Mesenchymal stem cell (in vitro differentiated cells and primary cell): ENCODE measurements around the gene ITGA11.

Source experiments
- DNase-seq: peaks from one replicate; pipeline ENCODE4 v3.0.0-alpha.2; 2013
- H2AFZ ChIP-seq: one replicate; pipeline ENCODE4 v1.6.1; 2013; ENCODE audit warnings: low read depth, mild to moderate bottlenecking, control low read depth, inconsistent platforms, low read length, moderate library complexity
- H2AK5ac ChIP-seq: 2 replicates; pipeline ENCODE4 v1.6.1; 2013; ENCODE audit warnings: low read length, moderate library complexity, mild to moderate bottlenecking, inconsistent platforms; ENCODE audit not compliant: severe bottlenecking
- H2BK120ac ChIP-seq: one replicate; pipeline ENCODE4 v1.6.1; 2013; ENCODE audit warnings: low read depth, mild to moderate bottlenecking, inconsistent platforms, low read length, moderate library complexity
- H2BK12ac ChIP-seq, 2 experiments: one replicate each; pipeline ENCODE4 v1.6.1; 2013; ENCODE audit warnings: inconsistent platforms in 2 of 2, low read length in 2 of 2, mild to moderate bottlenecking in 2 of 2, moderate library complexity in 2 of 2, control low read depth in 1 of 2
- H2BK15ac ChIP-seq: one replicate; pipeline ENCODE4 v1.6.1; 2013; ENCODE audit warnings: mild to moderate bottlenecking, low read depth, inconsistent platforms; ENCODE audit not compliant: poor library complexity, severe bottlenecking
- H2BK5ac ChIP-seq: 2 replicates; pipeline ENCODE4 v1.6.1; 2013; ENCODE audit warnings: low read depth, mild to moderate bottlenecking, low read length, control low read depth, inconsistent platforms; ENCODE audit not compliant: poor library complexity, severe bottlenecking
- H3K14ac ChIP-seq, 2 experiments: one replicate each; pipeline ENCODE4 v1.6.1; 2013; ENCODE audit warnings: inconsistent platforms in 2 of 2, low read length in 2 of 2, control low read depth in 1 of 2, mild to moderate bottlenecking in 1 of 2, moderate library complexity in 1 of 2
- H3K18ac ChIP-seq, 2 experiments: one replicate each; pipeline ENCODE4 v1.6.1; 2013; ENCODE audit warnings: inconsistent platforms in 2 of 2, low read length in 2 of 2, control low read depth in 1 of 2, low read depth in 1 of 2, mild to moderate bottlenecking in 1 of 2
- H3K23ac ChIP-seq, 2 experiments: one replicate each; pipeline ENCODE4 v1.6.1; 2013; ENCODE audit warnings: inconsistent platforms in 2 of 2, low read length in 2 of 2, mild to moderate bottlenecking in 2 of 2, moderate library complexity in 2 of 2, control low read depth in 1 of 2
- H3K27ac ChIP-seq: 2 replicates; pipeline ENCODE4 v1.5.1; 2013; ENCODE audit warnings: mild to moderate bottlenecking, moderate library complexity, low read length, control low read depth, inconsistent platforms; ENCODE audit not compliant: poor library complexity, severe bottlenecking
- H3K27me3 ChIP-seq, 2 experiments: 2 replicates each; pipeline versions ENCODE4 v1.6.1 to v1.7.0; 2013; ENCODE audit warnings: low read length in 2 of 2, mild to moderate bottlenecking in 2 of 2, moderate library complexity in 2 of 2, control low read depth in 1 of 2, inconsistent platforms in 1 of 2; ENCODE audit not compliant: control insufficient read depth in 1 of 2, insufficient read depth in 1 of 2
- H3K36me3 ChIP-seq, 2 experiments: 2 replicates each; pipeline versions ENCODE4 v1.6.1 to v1.7.0; 2013; ENCODE audit warnings: low read length in 2 of 2, control low read depth in 1 of 2, inconsistent platforms in 1 of 2, low read depth in 1 of 2, mild to moderate bottlenecking in 1 of 2; ENCODE audit not compliant: insufficient read depth in 2 of 2, control insufficient read depth in 1 of 2
- H3K4ac ChIP-seq, 2 experiments: one replicate each; pipeline ENCODE4 v1.6.1; 2013; ENCODE audit warnings: inconsistent platforms in 2 of 2, low read length in 2 of 2, mild to moderate bottlenecking in 2 of 2, moderate library complexity in 2 of 2, control low read depth in 1 of 2, low read depth in 1 of 2
- H3K4me1 ChIP-seq: 2 replicates; pipeline ENCODE4 v1.6.1; 2013; ENCODE audit warnings: low read depth, low read length, control low read depth; ENCODE audit not compliant: control insufficient read depth, insufficient read depth
- H3K4me2 ChIP-seq: 2 replicates; pipeline ENCODE4 v1.6.1; 2013; ENCODE audit warnings: low read length, mild to moderate bottlenecking, inconsistent platforms; ENCODE audit not compliant: poor library complexity, severe bottlenecking
- H3K4me3 ChIP-seq, 2 experiments: 2 replicates each; pipeline versions ENCODE4 v1.5.1 to v1.7.0; 2013; ENCODE audit warnings: low read length in 2 of 2, mild to moderate bottlenecking in 2 of 2, control low read depth in 1 of 2, low read depth in 1 of 2; ENCODE audit not compliant: insufficient read depth in 1 of 2
- H3K79me1 ChIP-seq: replicated peaks from 2 replicates; pipeline ENCODE4 v1.6.1; 2013; ENCODE audit warnings: mild to moderate bottlenecking, control low read depth, low read length, inconsistent platforms; ENCODE audit not compliant: poor library complexity, severe bottlenecking
- H3K9ac ChIP-seq: 2 replicates; pipeline ENCODE4 v1.7.0; 2013; ENCODE audit warnings: mild to moderate bottlenecking, low read length, moderate library complexity
- H3K9me3 ChIP-seq: 2 replicates; pipeline ENCODE4 v1.7.0; 2013; ENCODE audit warnings: mild to moderate bottlenecking, low read length; ENCODE audit not compliant: control insufficient read depth
- H4K8ac ChIP-seq: one replicate; pipeline ENCODE4 v1.6.1; 2013; ENCODE audit warnings: inconsistent platforms, mild to moderate bottlenecking, low read length, moderate library complexity
- H4K91ac ChIP-seq: one replicate; pipeline ENCODE4 v1.6.1; 2013; ENCODE audit warnings: mild to moderate bottlenecking, low read length, inconsistent platforms
- whole genome bisulfite sequencing: methylation state at CpG from one replicate; pipeline ENCODE4 v1.1.7; 2013; ENCODE audit warnings: mixed read lengths; 5-methylcytosine and 5-hydroxymethylcytosine counted together

The ITGA11 gene

GRCh38 chr15:68307131-68307928, 124.6 kb downstream of the ITGA11 start:
- Histone ChIP-seq H4K8ac (peak overlapping the region; percentile 57), H2AK5ac (peak overlapping the region; percentile 23), H3K36me3 (peaks cover 0 to 73% of the 10 kb centered on the region in 2 experiments), H3K79me1 (peaks cover 16% of the 10 kb centered on the region), H3K23ac (no peak overlapping the region), H2BK120ac (peak overlapping the region; percentile 27), H3K4me3 (no peak overlapping the region), H2AFZ (no peak overlapping the region), H4K91ac (peak overlapping the region; percentile 87), H3K4me1 (peaks cover 13% of the 10 kb centered on the region), H2BK12ac (peak overlapping the region; percentile 28 to 91), H3K9me3 (no peaks in the 10 kb centered on the region), H3K27me3 (no peaks in the 10 kb centered on the region), H3K18ac (peak overlapping the region; percentile 34 to 64), H3K27ac (peak overlapping the region; percentile 11), H3K4ac (peak overlapping the region; percentile 19 to 82), H2BK15ac (peak overlapping the region; percentile 6), H3K14ac (no peak overlapping the region), H2BK5ac (no peak overlapping the region), H3K9ac (peak overlapping the region; percentile 62), H3K4me2 (no peak overlapping the region)
- 83% methylated on average over 12 of the region's 14 CpGs for WGBS
- DNase-seq, result no peak

DNA sequence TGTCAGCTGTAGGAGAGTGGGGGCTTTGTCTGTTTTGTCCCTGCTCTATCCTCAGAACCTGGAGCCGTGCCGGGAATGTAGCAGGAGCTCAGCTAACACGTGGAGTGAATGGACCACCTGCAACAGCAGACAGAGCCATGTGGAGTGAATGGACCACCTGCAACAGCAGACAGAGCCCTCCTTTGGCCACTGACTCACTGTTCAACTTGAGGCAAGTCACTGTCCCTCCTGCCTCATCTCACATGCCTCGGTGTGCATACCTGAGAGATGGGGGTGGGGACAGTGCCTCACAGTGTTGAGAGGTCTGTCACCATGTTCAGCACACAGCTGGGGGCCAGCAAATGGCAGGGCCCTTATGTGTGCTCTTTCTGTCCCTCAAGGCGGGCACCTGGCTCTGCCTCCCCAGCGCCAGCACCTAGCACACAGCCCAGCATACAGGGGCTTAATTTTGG, 126.5 kb downstream of the ITGA11 start:
- Histone ChIP-seq H3K9me3 (no peaks in the 10 kb centered on the region), H3K14ac (peak overlapping the region in 1 of 2 experiments; percentile 37), H3K79me1 (peaks cover 16% of the 10 kb centered on the region), H3K18ac (no peak overlapping the region), H3K4ac (no peak overlapping the region), H4K91ac (no peak overlapping the region), H2BK12ac (peak overlapping the region in 1 of 2 experiments; percentile 17), H3K23ac (no peak overlapping the region), H2AK5ac (no peak overlapping the region), H2BK15ac (no peak overlapping the region), H4K8ac (no peak overlapping the region), H3K4me1 (peaks cover 13% of the 10 kb centered on the region), H3K36me3 (peaks cover 12 to 67% of the 10 kb centered on the region in 2 experiments), H2AFZ (no peak overlapping the region), H3K4me2 (no peak overlapping the region), H3K27ac (no peak overlapping the region), H3K27me3 (no peaks in the 10 kb centered on the region), H2BK120ac (no peak overlapping the region), H3K4me3 (no peak overlapping the region), H2BK5ac (no peak overlapping the region), H3K9ac (no peak overlapping the region)
- 73% methylated on average over 6 of the region's 6 CpGs for WGBS
- DNase-seq, result no peak

- H3K27me3 ChIP-seq, result no peaks in the 10 kb centered on the region
- H4K8ac ChIP-seq, result peak overlapping the region; percentile 0
- H3K9me3 ChIP-seq, result no peaks in the 10 kb centered on the region
- H3K4me2 ChIP-seq, result no peak overlapping the region
- DNase-seq, result no peak
- H3K79me1 ChIP-seq, result peaks cover 16% of the 10 kb centered on the region
- H3K27ac ChIP-seq, result no peak overlapping the region
- H3K18ac ChIP-seq, result peak overlapping the region in 1 of 2 experiments; percentile 1
- H3K4me3 ChIP-seq, result no peak overlapping the region
- no peak overlapping the region for H2AK5ac ChIP-seq
- no peak overlapping the region for H2AFZ ChIP-seq
- no peak overlapping the region for H2BK5ac ChIP-seq
- H3K4me1 ChIP-seq, result peaks cover 12% of the 10 kb centered on the region
- H3K23ac ChIP-seq, result no peak overlapping the region
- no peak overlapping the region for H2BK15ac ChIP-seq
- H3K14ac ChIP-seq, result peak overlapping the region in 1 of 2 experiments; percentile 49
- H3K36me3 ChIP-seq, result peaks cover 15 to 67% of the 10 kb centered on the region in 2 experiments
- no peak overlapping the region for H4K91ac ChIP-seq
- H3K9ac ChIP-seq, result no peak overlapping the region
- H3K4ac ChIP-seq, result no peak overlapping the region
- WGBS, result 69% methylated on average over 15 of the region's 15 CpGs
- H2BK12ac ChIP-seq, result peak overlapping the region in 1 of 2 experiments; percentile 72
- H2BK120ac ChIP-seq, result no peak overlapping the region
Measured at GRCh38 chr15:68304589-68305337, 127.2 kb downstream of the ITGA11 start.
